Measurements from ENCODE around the gene IRAK2.

Gene IRAK2

GRCh38 chr3:10213156-10213792, 48.6 kb downstream of the IRAK2 start:
- POLR2A ChIA-PET, result interaction anchor here (0.7 kb wide), 1 partner anchor 104 kb away, joined by 3 read pairs; no protein-coding TSS in a partner anchor
- no peak for TF ChIP-seq CTCF (IDR thresholded peaks at IDR 0.05; ENCODE audit: insufficient read depth, low read length, missing control alignments)
- no peak overlapping the region for H3K4me3 ChIP-seq (ENCODE audit: low read depth, low read length)
- CTCF ChIA-PET, result interaction anchor here (1.2 to 2.1 kb wide), 3 partner anchors 10 to 20 kb away, joined by 4 to 6 read pairs (median 6); no protein-coding TSS in a partner anchor
- no peak for DNase-seq (ENCODE audit: low read depth, low spot score)

DNA sequence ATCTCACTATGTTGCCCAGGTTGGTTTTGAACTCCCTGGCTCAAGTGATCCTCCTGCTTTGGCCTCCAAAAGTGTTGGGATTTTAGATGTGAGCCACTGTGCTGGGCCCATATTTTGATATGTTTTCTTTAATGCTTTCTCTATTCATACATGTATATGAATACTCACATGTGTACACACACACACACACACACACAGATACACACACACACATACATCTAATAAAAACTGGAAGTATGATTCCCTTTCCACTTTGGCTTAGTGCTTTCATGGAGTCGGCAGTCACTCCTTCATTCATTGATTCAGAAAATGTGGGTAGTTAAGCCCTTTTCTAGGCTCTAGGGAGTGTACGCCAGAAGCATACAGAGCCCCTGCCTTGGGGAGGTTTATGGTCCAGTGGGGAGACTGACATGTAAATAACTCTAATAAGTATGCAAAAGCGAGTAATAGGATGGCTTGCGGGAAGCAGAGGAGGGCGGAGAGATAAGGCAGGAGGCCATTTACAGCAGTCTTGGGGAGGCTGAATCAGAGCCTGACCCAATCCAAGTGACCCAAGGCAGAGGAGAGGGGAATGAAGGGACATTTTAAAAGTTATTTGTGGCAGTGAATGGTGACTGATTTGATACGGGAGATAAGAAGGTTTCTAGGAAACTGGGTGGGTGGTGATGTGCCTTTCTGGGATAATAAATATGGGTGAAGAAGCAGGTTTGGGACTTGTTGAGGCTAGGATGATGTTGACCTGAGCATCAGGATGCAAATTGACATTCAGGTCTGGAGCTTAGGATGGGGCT, 51.1 kb downstream of the IRAK2 start:
- no peak for TF ChIP-seq CTCF (IDR thresholded peaks at IDR 0.05; ENCODE audit: insufficient read depth, low read length, missing control alignments)
- no peak overlapping the region for H3K4me3 ChIP-seq (ENCODE audit: low read depth, low read length)
- no peak for DNase-seq (ENCODE audit: low read depth, low spot score)
- CTCF ChIA-PET, result interaction anchor here (1.1 kb wide), 1 partner anchor 10 kb away, joined by 4 read pairs; no protein-coding TSS in a partner anchor
- POLR2A ChIA-PET, result no interaction called here

GRCh38 chr3:10217359-10217758, 52.6 kb downstream of the IRAK2 start:
- no peak overlapping the region for H3K4me3 ChIP-seq (ENCODE audit: low read depth, low read length)
- no peak for TF ChIP-seq CTCF (IDR thresholded peaks at IDR 0.05; ENCODE audit: insufficient read depth, low read length, missing control alignments)
- POLR2A ChIA-PET, result no interaction called here
- no peak for DNase-seq (ENCODE audit: low read depth, low spot score)
- CTCF ChIA-PET, result interaction anchor here (1.1 kb wide), 1 partner anchor 9 kb away, joined by 4 read pairs; no protein-coding TSS in a partner anchor

DNA sequence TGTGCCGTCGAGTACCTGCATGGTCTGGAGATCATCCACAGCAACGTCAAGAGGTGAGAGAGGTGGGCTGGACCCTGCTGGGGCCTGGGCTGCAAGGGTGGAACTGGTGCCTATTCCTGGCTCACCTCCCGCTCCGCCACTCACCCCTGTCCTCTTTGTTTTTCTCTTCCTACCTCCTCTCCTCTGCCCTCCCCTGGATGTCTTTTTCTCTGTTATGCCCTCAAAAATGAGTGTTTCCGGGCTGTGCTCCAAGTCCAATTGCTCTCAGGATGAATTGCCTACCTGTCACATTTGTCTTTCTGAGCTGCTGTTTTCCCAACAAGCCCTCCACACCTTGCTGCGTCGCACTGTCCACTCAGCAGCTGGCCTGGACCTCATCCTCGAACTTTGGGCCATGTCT, 55.0 kb downstream of the IRAK2 start:
- no peak overlapping the region for H3K4me3 ChIP-seq (ENCODE audit: low read depth, low read length)
- TF ChIP-seq CTCF (IDR thresholded peaks at IDR 0.05; ENCODE audit: insufficient read depth, low read length, missing control alignments), result no peak
- POLR2A ChIA-PET, result interaction anchor here (0.7 kb wide), 1 partner anchor 69 kb away, joined by 3 read pairs; no protein-coding TSS in a partner anchor
- CTCF ChIA-PET, result interaction anchor here (1.0 kb wide), 1 partner anchor 44 kb away, joined by 3 read pairs; no protein-coding TSS in a partner anchor
- no peak for DNase-seq (ENCODE audit: low read depth, low spot score)

DNA sequence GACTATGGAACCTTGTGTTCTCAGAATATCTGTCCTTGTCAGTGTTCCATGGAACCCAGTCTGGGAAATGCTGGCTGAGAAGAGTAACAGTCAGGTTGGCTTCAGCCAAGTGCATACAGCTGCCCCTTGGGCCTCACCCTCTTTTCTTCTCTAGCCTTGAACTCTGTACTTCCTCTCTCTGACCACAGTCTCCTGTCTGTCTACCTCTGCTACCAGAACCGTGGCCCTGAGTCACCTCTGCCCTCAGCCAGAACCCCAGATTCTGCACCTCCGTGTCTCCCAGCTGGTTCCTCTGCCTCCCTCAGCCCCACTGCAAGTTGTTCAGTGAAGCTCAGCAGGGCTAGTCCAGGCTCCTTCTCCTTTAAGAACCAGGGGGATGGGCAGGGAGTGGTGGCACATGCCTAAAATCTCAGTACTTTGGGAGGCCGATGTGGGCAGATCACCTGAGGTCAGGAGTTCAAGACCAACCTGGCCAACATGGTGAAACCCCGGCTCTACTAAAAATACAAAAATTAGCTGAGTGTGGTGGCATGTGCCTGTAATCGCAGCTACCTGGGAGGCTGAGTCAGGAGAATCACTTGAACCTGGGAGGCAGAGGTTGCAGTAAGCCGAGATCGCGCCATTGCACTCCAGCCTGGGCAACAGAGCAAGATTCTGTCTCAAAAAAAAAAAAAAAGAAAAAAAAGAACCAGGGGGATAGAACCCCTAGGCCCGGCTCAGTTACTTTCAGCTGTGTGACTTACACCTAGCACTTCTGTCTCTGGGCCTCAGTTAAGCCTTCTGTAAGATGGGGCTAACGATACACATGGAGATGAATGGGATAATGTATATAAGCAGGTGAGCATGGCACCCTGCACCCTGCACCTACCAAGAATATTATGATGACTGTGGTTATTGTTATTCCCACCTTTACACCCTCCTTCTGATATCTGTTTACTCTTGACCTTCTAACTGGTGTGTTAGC, 59.2 kb downstream of the IRAK2 start:
- DNase-seq (ENCODE audit: low read depth, low spot score), result no peak
- ChIA-PET POLR2A (interaction anchor here (0.6 kb wide), 2 partner anchors 79 to 189 kb away, joined by 3 read pairs; no protein-coding TSS in a partner anchor), CTCF (interaction anchor here (0.6 to 3.1 kb wide), 11 partner anchors 10 to 291 kb away, joined by 3 to 15 read pairs (median 4); partner anchors contain the start of genes CRELD1 and TATDN2)
- no peak for TF ChIP-seq CTCF (IDR thresholded peaks at IDR 0.05; ENCODE audit: insufficient read depth, low read length, missing control alignments)
- H3K4me3 ChIP-seq (ENCODE audit: low read depth, low read length), result no peak overlapping the region

Measured in AG04449 (cell line).